K562 (cell line): ENCODE results near the gene ABCF2. TPM values are rescaled to one million over a fixed set of nuclear protein-coding genes. Genes with fewer than 3 reads are reported as not detected.

ENCODE experiments used
- DNMT1 ChIP-seq: fragments of 450-650 bp; IDR thresholded peaks from 2 replicates; pipeline ENCODE4 v1.6.1; 2016; ENCODE audit warnings: antibody characterized with exemption, mild to moderate bottlenecking
- E2F3 ChIP-seq: fragments of 250-450 bp; sonication (Bioruptor Pico); IDR thresholded peaks from 2 replicates; pipeline ENCODE4 v1.4.0; 2020; ENCODE audit warnings: mild to moderate bottlenecking
- HMG20A ChIP-seq: fragments of 450-650 bp; formaldehyde crosslinking; conservative IDR thresholded peaks from 2 replicates; pipeline ENCODE4 v1.4.0; 2020; ENCODE audit warnings: mild to moderate bottlenecking, mixed read lengths
- IFI16 ChIP-seq: fragments of 250-450 bp; sonication (Bioruptor Pico); IDR thresholded peaks from 2 replicates; pipeline ENCODE4 v2.1.2; 2022; ENCODE audit warnings: mild to moderate bottlenecking, inconsistent platforms
- KHSRP ChIP-seq: fragments of 450-650 bp; IDR thresholded peaks from 2 replicates; pipeline ENCODE4 v1.6.1; 2017
- NR2C2 ChIP-seq, 2 experiments: fragments of 200-800 bp in 1 of 2; sonication (Bioruptor generic) in 1 of 2; sonication (generic) in 1 of 2; formaldehyde crosslinking in 1 of 2; IDR thresholded peaks; 2 replicates each; pipeline versions ENCODE4 v1.6.1 to v1.8.0; 2016 to 2022; ENCODE audit warnings: mild to moderate bottlenecking in 1 of 2, missing compliant biosample characterization in 1 of 2, missing genetic modification characterization in 1 of 2, missing genetic modification reagents in 1 of 2
- OTX1 ChIP-seq: fragments of 450-650 bp; formaldehyde crosslinking; IDR thresholded peaks from 2 replicates; pipeline ENCODE4 v1.4.0; 2022; ENCODE audit warnings: mild to moderate bottlenecking
- RFX7 ChIP-seq: fragments of 250-450 bp; sonication (Bioruptor Pico); IDR thresholded peaks from 2 replicates; pipeline ENCODE4 v1.5.1; 2021; ENCODE audit warnings: mild to moderate bottlenecking
- SRSF9 ChIP-seq: fragments of 200-400 bp; formaldehyde crosslinking; IDR thresholded peaks from 2 replicates; pipeline ENCODE4 v1.6.1; 2017; ENCODE audit warnings: low read depth, low read length, borderline replicate concordance
- ZNF143 ChIP-seq: sonication (generic); formaldehyde crosslinking; IDR thresholded peaks from 2 replicates; pipeline ENCODE4 v1.9.0; 2022; ENCODE audit warnings: mild to moderate bottlenecking, missing genetic modification reagents
- ZNF217 ChIP-seq: sonication (generic); formaldehyde crosslinking; IDR thresholded peaks from 2 replicates; pipeline ENCODE4 v1.8.0; 2022; ENCODE audit warnings: mild to moderate bottlenecking, missing genetic modification reagents
- polyA plus RNA-seq, 8 experiments: library from polyadenylated mRNA; depleted of rRNA in 4 of 8; stranded (reverse) in 5 of 8; unstranded in 3 of 8; fragments of >200 nt; fragmentation: Nextera tagmentation in 2 of 8; fragmentation: Illumina TruSeq in 1 of 8; extraction: Ambion mirVana in 2 of 8; extraction: Trizol in 1 of 8; gene quantifications; 2 replicates each; pipeline versions ENCODE4 v1.2.1 to v1.2.3, GENCODE V29; 2011 to 2014; ENCODE audit warnings: inconsistent platforms in 1 of 8, missing spikeins in 1 of 8
- total RNA-seq, 7 experiments: library from RNA; depleted of rRNA in 6 of 7; stranded (reverse); fragments of >200 nt in 6 of 7; fragmentation: Illumina TruSeq in 2 of 7; extraction: Trizol in 2 of 7; gene quantifications; 2 replicates each; pipeline versions ENCODE4 v1.2.1 to v1.2.3, GENCODE V29; 2011 to 2021; ENCODE audit warnings: low replicate concordance in 1 of 7
- TF ChIP-seq, protein P1 (sequence below): fragments of 250-450 bp; sonication (Bioruptor Pico); IDR thresholded peaks from 2 replicates; pipeline ENCODE4 v1.4.0; 2020; ENCODE audit warnings: mild to moderate bottlenecking, moderate library complexity, borderline replicate concordance
- TF ChIP-seq, protein P2 (sequence below): fragments of 250-450 bp; sonication (Bioruptor Pico); IDR thresholded peaks from 2 replicates; pipeline ENCODE4 v1.9.0; 2021; ENCODE audit warnings: mild to moderate bottlenecking, inconsistent platforms
- TF ChIP-seq, protein P3 (sequence below): fragments of 450-650 bp; IDR thresholded peaks from 2 replicates; pipeline ENCODE4 v1.6.1; 2016; ENCODE audit warnings: low read depth

ABCF2 gene
- total and polyA plus RNA-seq, 9 of the 15 experiments (the other 6 are each of a cell fraction or from before 2014, with no cell fraction given) = 62.1 to 224 (median 113) TPM

DNA sequence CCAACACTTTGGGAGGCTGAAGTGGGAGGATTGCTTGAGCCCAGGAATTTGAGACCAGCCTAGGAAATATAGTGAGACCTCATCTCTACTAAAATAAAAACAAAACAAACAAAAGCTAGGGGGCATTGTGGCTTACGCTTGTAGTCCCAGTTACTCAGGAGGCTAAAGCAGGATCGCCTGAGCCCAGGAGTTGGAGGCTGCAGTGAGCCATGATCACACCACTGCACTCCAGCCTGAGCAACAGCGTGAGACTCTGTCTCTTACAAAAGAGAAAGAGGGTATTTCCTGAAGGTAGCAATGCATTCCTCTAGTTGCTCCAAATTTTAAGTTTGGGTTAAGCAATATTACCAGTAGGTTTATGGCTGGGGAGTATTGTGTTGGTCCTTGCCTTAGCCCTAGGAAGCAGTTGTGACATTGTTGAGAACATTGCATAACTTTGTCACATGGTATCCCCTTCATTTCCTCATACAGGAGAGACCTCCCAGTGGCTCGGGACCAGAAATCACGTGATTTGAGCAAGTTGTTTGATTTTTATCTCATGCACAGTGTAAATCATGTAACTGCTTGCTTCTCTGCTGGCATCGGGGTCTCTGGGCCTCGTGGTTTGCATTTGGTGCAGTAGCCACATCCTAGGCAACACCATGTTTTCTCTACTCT, 44.8 kb upstream of the ABCF2 start (continued):
- TF ChIP-seq, protein P1, sequence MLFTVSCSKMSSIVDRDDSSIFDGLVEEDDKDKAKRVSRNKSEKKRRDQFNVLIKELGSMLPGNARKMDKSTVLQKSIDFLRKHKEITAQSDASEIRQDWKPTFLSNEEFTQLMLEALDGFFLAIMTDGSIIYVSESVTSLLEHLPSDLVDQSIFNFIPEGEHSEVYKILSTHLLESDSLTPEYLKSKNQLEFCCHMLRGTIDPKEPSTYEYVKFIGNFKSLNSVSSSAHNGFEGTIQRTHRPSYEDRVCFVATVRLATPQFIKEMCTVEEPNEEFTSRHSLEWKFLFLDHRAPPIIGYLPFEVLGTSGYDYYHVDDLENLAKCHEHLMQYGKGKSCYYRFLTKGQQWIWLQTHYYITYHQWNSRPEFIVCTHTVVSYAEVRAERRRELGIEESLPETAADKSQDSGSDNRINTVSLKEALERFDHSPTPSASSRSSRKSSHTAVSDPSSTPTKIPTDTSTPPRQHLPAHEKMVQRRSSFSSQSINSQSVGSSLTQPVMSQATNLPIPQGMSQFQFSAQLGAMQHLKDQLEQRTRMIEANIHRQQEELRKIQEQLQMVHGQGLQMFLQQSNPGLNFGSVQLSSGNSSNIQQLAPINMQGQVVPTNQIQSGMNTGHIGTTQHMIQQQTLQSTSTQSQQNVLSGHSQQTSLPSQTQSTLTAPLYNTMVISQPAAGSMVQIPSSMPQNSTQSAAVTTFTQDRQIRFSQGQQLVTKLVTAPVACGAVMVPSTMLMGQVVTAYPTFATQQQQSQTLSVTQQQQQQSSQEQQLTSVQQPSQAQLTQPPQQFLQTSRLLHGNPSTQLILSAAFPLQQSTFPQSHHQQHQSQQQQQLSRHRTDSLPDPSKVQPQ = no peak
- TF ChIP-seq SRSF9 = no peak
- TF ChIP-seq, protein P2, sequence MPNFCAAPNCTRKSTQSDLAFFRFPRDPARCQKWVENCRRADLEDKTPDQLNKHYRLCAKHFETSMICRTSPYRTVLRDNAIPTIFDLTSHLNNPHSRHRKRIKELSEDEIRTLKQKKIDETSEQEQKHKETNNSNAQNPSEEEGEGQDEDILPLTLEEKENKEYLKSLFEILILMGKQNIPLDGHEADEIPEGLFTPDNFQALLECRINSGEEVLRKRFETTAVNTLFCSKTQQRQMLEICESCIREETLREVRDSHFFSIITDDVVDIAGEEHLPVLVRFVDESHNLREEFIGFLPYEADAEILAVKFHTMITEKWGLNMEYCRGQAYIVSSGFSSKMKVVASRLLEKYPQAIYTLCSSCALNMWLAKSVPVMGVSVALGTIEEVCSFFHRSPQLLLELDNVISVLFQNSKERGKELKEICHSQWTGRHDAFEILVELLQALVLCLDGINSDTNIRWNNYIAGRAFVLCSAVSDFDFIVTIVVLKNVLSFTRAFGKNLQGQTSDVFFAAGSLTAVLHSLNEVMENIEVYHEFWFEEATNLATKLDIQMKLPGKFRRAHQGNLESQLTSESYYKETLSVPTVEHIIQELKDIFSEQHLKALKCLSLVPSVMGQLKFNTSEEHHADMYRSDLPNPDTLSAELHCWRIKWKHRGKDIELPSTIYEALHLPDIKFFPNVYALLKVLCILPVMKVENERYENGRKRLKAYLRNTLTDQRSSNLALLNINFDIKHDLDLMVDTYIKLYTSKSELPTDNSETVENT (CRISPR knock-in tag) = no peak
- no peak for TF ChIP-seq DNMT1
- no peak for TF ChIP-seq RFX7 (CRISPR knock-in tag)
- TF ChIP-seq OTX1 (CRISPR knock-in tag) = no peak
- no peak for TF ChIP-seq KHSRP
- no peak for TF ChIP-seq ZNF143
- TF ChIP-seq HMG20A (CRISPR knock-in tag) = no peak
- TF ChIP-seq E2F3 (CRISPR knock-in tag) = no peak
- TF ChIP-seq IFI16 (CRISPR knock-in tag) = no peak
- TF ChIP-seq ZNF217 = no peak
- TF ChIP-seq NR2C2 (CRISPR knock-in tag; IDR thresholded peaks at IDR 0.05) = no peak
- peak; percentile 32; the same call in 1 of the 2 replicates for TF ChIP-seq NR2C2 (tag; IDR thresholded peaks at IDR 0.05)
- TF ChIP-seq, protein P3, sequence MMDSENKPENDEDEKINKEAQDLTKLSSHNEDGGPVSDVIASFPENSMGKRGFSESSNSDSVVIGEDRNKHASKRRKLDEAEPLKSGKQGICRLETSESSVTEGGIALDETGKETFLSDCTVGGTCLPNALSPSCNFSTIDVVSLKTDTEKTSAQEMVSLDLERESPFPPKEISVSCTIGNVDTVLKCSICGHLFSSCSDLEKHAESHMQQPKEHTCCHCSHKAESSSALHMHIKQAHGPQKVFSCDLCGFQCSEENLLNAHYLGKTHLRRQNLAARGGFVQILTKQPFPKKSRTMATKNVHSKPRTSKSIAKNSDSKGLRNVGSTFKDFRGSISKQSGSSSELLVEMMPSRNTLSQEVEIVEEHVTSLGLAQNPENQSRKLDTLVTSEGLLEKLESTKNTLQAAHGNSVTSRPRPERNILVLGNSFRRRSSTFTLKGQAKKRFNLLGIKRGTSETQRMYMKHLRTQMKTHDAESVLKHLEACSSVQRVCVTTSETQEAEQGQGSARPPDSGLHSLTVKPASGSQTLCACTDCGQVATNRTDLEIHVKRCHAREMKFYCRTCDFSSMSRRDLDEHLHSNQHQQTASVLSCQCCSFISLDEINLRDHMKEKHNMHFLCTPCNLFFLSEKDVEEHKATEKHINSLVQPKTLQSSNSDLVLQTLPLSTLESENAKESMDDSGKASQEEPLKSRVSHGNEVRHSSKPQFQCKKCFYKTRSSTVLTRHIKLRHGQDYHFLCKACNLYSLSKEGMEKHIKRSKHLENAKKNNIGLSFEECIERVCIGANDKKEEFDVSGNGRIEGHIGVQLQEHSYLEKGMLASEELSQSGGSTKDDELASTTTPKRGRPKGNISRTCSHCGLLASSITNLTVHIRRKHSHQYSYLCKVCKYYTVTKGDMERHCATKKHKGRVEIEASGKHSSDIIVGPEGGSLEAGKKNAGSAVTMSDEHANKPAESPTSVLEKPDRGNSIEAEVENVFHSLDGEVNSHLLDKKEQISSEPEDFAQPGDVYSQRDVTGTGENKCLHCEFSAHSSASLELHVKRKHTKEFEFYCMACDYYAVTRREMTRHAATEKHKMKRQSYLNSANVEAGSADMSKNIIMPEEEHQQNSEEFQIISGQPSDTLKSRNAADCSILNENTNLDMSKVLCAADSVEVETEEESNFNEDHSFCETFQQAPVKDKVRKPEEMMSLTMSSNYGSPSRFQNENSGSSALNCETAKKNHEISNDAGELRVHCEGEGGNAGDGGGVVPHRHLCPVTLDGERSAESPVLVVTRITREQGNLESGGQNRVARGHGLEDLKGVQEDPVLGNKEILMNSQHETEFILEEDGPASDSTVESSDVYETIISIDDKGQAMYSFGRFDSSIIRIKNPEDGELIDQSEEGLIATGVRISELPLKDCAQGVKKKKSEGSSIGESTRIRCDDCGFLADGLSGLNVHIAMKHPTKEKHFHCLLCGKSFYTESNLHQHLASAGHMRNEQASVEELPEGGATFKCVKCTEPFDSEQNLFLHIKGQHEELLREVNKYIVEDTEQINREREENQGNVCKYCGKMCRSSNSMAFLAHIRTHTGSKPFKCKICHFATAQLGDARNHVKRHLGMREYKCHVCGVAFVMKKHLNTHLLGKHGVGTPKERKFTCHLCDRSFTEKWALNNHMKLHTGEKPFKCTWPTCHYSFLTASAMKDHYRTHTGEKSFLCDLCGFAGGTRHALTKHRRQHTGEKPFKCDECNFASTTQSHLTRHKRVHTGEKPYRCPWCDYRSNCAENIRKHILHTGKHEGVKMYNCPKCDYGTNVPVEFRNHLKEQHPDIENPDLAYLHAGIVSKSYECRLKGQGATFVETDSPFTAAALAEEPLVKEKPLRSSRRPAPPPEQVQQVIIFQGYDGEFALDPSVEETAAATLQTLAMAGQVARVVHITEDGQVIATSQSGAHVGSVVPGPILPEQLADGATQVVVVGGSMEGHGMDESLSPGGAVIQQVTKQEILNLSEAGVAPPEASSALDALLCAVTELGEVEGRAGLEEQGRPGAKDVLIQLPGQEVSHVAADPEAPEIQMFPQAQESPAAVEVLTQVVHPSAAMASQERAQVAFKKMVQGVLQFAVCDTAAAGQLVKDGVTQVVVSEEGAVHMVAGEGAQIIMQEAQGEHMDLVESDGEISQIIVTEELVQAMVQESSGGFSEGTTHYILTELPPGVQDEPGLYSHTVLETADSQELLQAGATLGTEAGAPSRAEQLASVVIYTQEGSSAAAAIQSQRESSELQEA = no peak
